WTC11 (cell line): ENCODE results near the gene ZNF770. TPM values are rescaled to one million over a fixed set of nuclear protein-coding genes. Genes with fewer than 3 reads are reported as not detected.

Experiments used
- ATF1 ChIP-seq: sonication (generic); formaldehyde crosslinking; IDR thresholded peaks from 2 replicates; pipeline ENCODE4 v1.8.1; 2023; ENCODE audit warnings: mild to moderate bottlenecking, moderate library complexity, missing genetic modification reagents
- CBFB ChIP-seq: sonication (generic); formaldehyde crosslinking; IDR thresholded peaks from 2 replicates; pipeline ENCODE4 v1.8.1; 2022; ENCODE audit warnings: mild to moderate bottlenecking, low read depth, missing genetic modification reagents
- E2F1 ChIP-seq: sonication (generic); formaldehyde crosslinking; IDR thresholded peaks from 2 replicates; pipeline ENCODE4 v1.8.0; 2022; ENCODE audit warnings: mild to moderate bottlenecking, missing genetic modification reagents
- MLX ChIP-seq: sonication (generic); formaldehyde crosslinking; IDR thresholded peaks from 2 replicates; pipeline ENCODE4 v1.8.1; 2023; ENCODE audit warnings: mild to moderate bottlenecking, missing genetic modification reagents, moderate library complexity
- NFATC4 ChIP-seq: fragments of 250-450 bp; sonication (Bioruptor Pico); IDR thresholded peaks from 2 replicates; pipeline ENCODE4 v1.9.0; 2021; ENCODE audit warnings: mild to moderate bottlenecking
- NFE2L1 ChIP-seq: sonication (generic); formaldehyde crosslinking; IDR thresholded peaks from 2 replicates; pipeline ENCODE4 v1.8.1; 2023; ENCODE audit warnings: missing genetic modification reagents
- NR1H2 ChIP-seq: sonication (generic); formaldehyde crosslinking; IDR thresholded peaks from 2 replicates; pipeline ENCODE4 v1.9.0; 2021; ENCODE audit warnings: mild to moderate bottlenecking, moderate library complexity, missing genetic modification reagents
- NR3C1 ChIP-seq: sonication (generic); formaldehyde crosslinking; conservative IDR thresholded peaks from 2 replicates; pipeline ENCODE4 v1.8.1; 2023; ENCODE audit warnings: low read depth, mild to moderate bottlenecking, missing genetic modification reagents
- PREB ChIP-seq: sonication (generic); formaldehyde crosslinking; IDR thresholded peaks from 2 replicates; pipeline ENCODE4 v1.8.1; 2022; ENCODE audit warnings: mild to moderate bottlenecking, missing genetic modification reagents, moderate library complexity, borderline replicate concordance
- SMAD4 ChIP-seq: sonication (generic); formaldehyde crosslinking; IDR thresholded peaks from 2 replicates; pipeline ENCODE4 v1.8.0; 2022; ENCODE audit warnings: mild to moderate bottlenecking, missing genetic modification reagents
- SOX15 ChIP-seq: fragments of 250-450 bp; sonication (Bioruptor Pico); IDR thresholded peaks from 2 replicates; pipeline ENCODE4 v1.9.0; 2021; ENCODE audit warnings: mild to moderate bottlenecking
- STAT6 ChIP-seq: sonication (generic); formaldehyde crosslinking; conservative IDR thresholded peaks from 2 replicates; pipeline ENCODE4 v1.8.1; 2023; ENCODE audit warnings: mild to moderate bottlenecking, low read depth, missing genetic modification reagents, moderate library complexity
- TP53 ChIP-seq: sonication (generic); formaldehyde crosslinking; IDR thresholded peaks from 2 replicates; pipeline ENCODE4 v1.8.1; 2023; ENCODE audit warnings: mild to moderate bottlenecking, missing genetic modification reagents
- USF1 ChIP-seq: sonication (generic); formaldehyde crosslinking; IDR thresholded peaks from 2 replicates; pipeline ENCODE4 v1.8.0; 2022; ENCODE audit warnings: mild to moderate bottlenecking, missing genetic modification reagents
- USF2 ChIP-seq: sonication (generic); formaldehyde crosslinking; IDR thresholded peaks from 2 replicates; pipeline ENCODE4 v1.8.1; 2023; ENCODE audit warnings: mild to moderate bottlenecking, missing genetic modification reagents, moderate library complexity
- ZBTB21 ChIP-seq: sonication (generic); formaldehyde crosslinking; IDR thresholded peaks from 2 replicates; pipeline ENCODE4 v1.8.1; 2023; ENCODE audit warnings: mild to moderate bottlenecking, missing genetic modification reagents, borderline replicate concordance
- ZBTB43 ChIP-seq: sonication (generic); formaldehyde crosslinking; IDR thresholded peaks from 2 replicates; pipeline ENCODE4 v1.8.1; 2023; ENCODE audit warnings: mild to moderate bottlenecking, missing genetic modification reagents
- ZNF219 ChIP-seq: sonication (generic); formaldehyde crosslinking; IDR thresholded peaks from 2 replicates; pipeline ENCODE4 v1.8.0; 2023; ENCODE audit warnings: missing genetic modification reagents, mild to moderate bottlenecking, borderline replicate concordance
- ZNF532 ChIP-seq: fragments of 250-450 bp; sonication (Bioruptor Pico); IDR thresholded peaks from 2 replicates; pipeline ENCODE4 v1.9.0; 2021; ENCODE audit warnings: mild to moderate bottlenecking, borderline replicate concordance
- ZNF671 ChIP-seq: fragments of 250-450 bp; sonication (Bioruptor Pico); IDR thresholded peaks from 2 replicates; pipeline ENCODE4 v1.8.0; 2021; ENCODE audit warnings: mild to moderate bottlenecking
- total RNA-seq: library from RNA; stranded (reverse); gene quantifications from 3 replicates; pipeline ENCODE4 v1.2.3, GENCODE V29; 2021

Gene ZNF770
- total RNA-seq, 1 experiment from 2014 or later: 142 TPM

- TF ChIP-seq USF2: no peak
- TF ChIP-seq SMAD4 (CRISPR knock-in tag): no peak
- TF ChIP-seq CBFB: peak; percentile 37; the same call in 1 of the 2 replicates
- no peak; the same call in 1 of the 2 replicates for TF ChIP-seq ZBTB21 (CRISPR knock-in tag)
- TF ChIP-seq ZNF671 (CRISPR knock-in tag): no peak
- TF ChIP-seq ZNF219 (CRISPR knock-in tag): no peak
- TF ChIP-seq NFE2L1 (CRISPR knock-in tag): peak; percentile 69; the same call in 1 of the 2 replicates
- 0 out of 2 replicates have a peak, but pooled peaks have one; percentile 51 for TF ChIP-seq TP53
- no peak for TF ChIP-seq STAT6 (CRISPR knock-in tag)
- 0 out of 2 replicates have a peak, but pooled peaks have one; percentile 34 for TF ChIP-seq ZBTB43 (CRISPR knock-in tag)
- TF ChIP-seq USF1 (CRISPR knock-in tag): no peak
- TF ChIP-seq NR1H2 (CRISPR knock-in tag): 0 out of 2 replicates have a peak, but pooled peaks have one; percentile 60
- peak; percentile 36; the same call in 1 of the 2 replicates for TF ChIP-seq PREB (CRISPR knock-in tag)
- peak; percentile 56; the same call in 1 of the 2 replicates for TF ChIP-seq ATF1 (CRISPR knock-in tag)
- peak; percentile 80; the same call in 1 of the 2 replicates for TF ChIP-seq MLX (CRISPR knock-in tag)
- TF ChIP-seq SOX15 (CRISPR knock-in tag): no peak
- no peak for TF ChIP-seq NR3C1 (CRISPR knock-in tag)
- TF ChIP-seq NFATC4 (CRISPR knock-in tag): no peak
- peak; percentile 19; the same call in 1 of the 2 replicates for TF ChIP-seq E2F1
- no peak for TF ChIP-seq ZNF532
These were observed at the start of gene ZNF770 (continued) for GRCh38 chr15:34988027-34988902.
